ENCODE measurements around the gene INSIG2.
A peak's percentile ranks its signal among the peaks of the same experiment; 100 is the strongest.
"Not testable (repeated sequence)": the region's sequence is repeated elsewhere in the genome, so short reads cannot be mapped to it uniquely, and the experiment has no call there.

INSIG2 gene

GRCh38 chr2:118061135-118061955 lies 26.9 kb upstream of the INSIG2 start:
- peak; percentile 48 for DNase-seq (ENCODE audit: low spot score)

GRCh38 chr2:118062048-118062447 lies 26.2 kb upstream of the INSIG2 start:
- no peak for DNase-seq (ENCODE audit: low spot score)

- no peak for DNase-seq (ENCODE audit: low spot score)
Measured at GRCh38 chr2:118062669-118063068, 25.6 kb upstream of the INSIG2 start.

GRCh38 chr2:118065015-118065706 lies 23.1 kb upstream of the INSIG2 start:
- DNase-seq (ENCODE audit: low spot score), result no peak

- DNase-seq (ENCODE audit: low spot score), result no peak
Measured at GRCh38 chr2:118065921-118066511, 22.3 kb upstream of the INSIG2 start.

GRCh38 chr2:118077636-118078247 lies 10.5 kb upstream of the INSIG2 start:
- DNase-seq (ENCODE audit: low spot score), result no peak

- peak; percentile 17 for DNase-seq (ENCODE audit: low spot score)
Measured at GRCh38 chr2:118078734-118079133, 9.5 kb upstream of the INSIG2 start.

- peak; percentile 13 for DNase-seq (ENCODE audit: low spot score)
Measured at GRCh38 chr2:118084491-118085089, 3.7 kb upstream of the INSIG2 start.

- DNase-seq (ENCODE audit: low spot score), result peak; percentile 58
Measured at GRCh38 chr2:118085173-118086023, 2.9 kb upstream of the INSIG2 start.

- DNase-seq (ENCODE audit: low spot score), result no peak
Measured at GRCh38 chr2:118086024-118086633, 2.1 kb upstream of the INSIG2 start.

GRCh38 chr2:118089139-118089800 lies 999 bp downstream of the INSIG2 start:
- peak; percentile 63 for DNase-seq (ENCODE audit: low spot score)

- no peak for DNase-seq (ENCODE audit: low spot score)
Measured at GRCh38 chr2:118090387-118091139, 2.3 kb downstream of the INSIG2 start.

- no peak for DNase-seq (ENCODE audit: low spot score)
Measured at GRCh38 chr2:118091140-118091478, 2.8 kb downstream of the INSIG2 start.

GRCh38 chr2:118091631-118092030 lies 3.4 kb downstream of the INSIG2 start:
- DNase-seq (ENCODE audit: low spot score), result no peak

GRCh38 chr2:118094102-118094501 lies 5.8 kb downstream of the INSIG2 start:
- not testable (repeated sequence) for DNase-seq (ENCODE audit: low spot score)

- DNase-seq (ENCODE audit: low spot score), result no peak
Measured at GRCh38 chr2:118094503-118094902, 6.2 kb downstream of the INSIG2 start.

GRCh38 chr2:118095610-118096009 lies 7.3 kb downstream of the INSIG2 start:
- no peak for DNase-seq (ENCODE audit: low spot score)

- no peak for DNase-seq (ENCODE audit: low spot score)
Measured at GRCh38 chr2:118097657-118098056, 9.4 kb downstream of the INSIG2 start.

- DNase-seq (ENCODE audit: low spot score), result no peak
Measured at GRCh38 chr2:118098307-118099030, 10.2 kb downstream of the INSIG2 start.

Data from kidney tubule cell (primary cell).